ENCODE measurements around the gene PKN2. TPM values are rescaled to one million over a fixed set of nuclear protein-coding genes. Genes with fewer than 3 reads are reported as not detected.

PKN2 gene
- total RNA-seq, 6 experiments from 2014 or later = 32.4 to 43.6 (median 35.7) TPM

- H3K4me1 Mint-ChIP-seq (ENCODE audit: low read depth) = peaks cover 43% of the 10 kb centered on the region
- no peak for TF ChIP-seq CTCF (IDR thresholded peaks at IDR 0.05)
- H3K27me3 Mint-ChIP-seq (ENCODE audit: insufficient read depth) = peaks cover 2% of the 10 kb centered on the region; the same call in 1 of the 2 replicates
- H3K9me3 Mint-ChIP-seq = peaks cover 13% of the 10 kb centered on the region
- no peak overlapping the region for H3K4me3 Mint-ChIP-seq
- peaks cover 48% of the 10 kb centered on the region for H3K36me3 Mint-ChIP-seq (ENCODE audit: low read depth)
- peak overlapping the region; percentile 65; the same call in 1 of the 2 replicates for H3K27ac Mint-ChIP-seq
- DNase-seq = no peak
These were observed 117.6 kb downstream of the PKN2 start for GRCh38 chr1:88801575-88802208.

DNA sequence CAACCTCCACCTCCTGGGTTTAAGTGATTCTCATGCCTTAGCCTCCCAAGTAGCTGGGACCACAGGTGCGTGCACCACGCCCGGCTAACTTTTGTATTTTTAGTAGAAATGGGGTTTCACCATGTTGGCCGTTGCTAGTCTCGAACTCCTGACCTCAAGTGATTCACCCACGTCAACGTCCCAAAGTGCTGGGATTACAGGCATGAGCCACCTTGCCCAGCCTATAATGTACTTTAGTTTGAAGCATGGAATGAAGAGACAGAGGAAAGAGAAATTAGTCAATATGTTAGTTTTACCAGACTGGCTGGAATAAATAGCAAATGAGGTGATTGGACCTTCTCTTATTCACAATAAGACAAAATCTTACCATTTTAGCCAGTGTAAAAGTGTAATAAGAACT lies 118.3 kb downstream of the PKN2 start:
- DNase-seq = no peak
- Mint-ChIP-seq H3K9me3 (peaks cover 13% of the 10 kb centered on the region), H3K27me3 (ENCODE audit: insufficient read depth) (peaks cover 2% of the 10 kb centered on the region; the same call in 1 of the 2 replicates), H3K27ac (peak overlapping the region; percentile 60), H3K36me3 (ENCODE audit: low read depth) (peaks cover 48% of the 10 kb centered on the region), H3K4me1 (ENCODE audit: low read depth) (peaks cover 43% of the 10 kb centered on the region), H3K4me3 (no peak overlapping the region)
- TF ChIP-seq CTCF (IDR thresholded peaks at IDR 0.05) = no peak

- H3K9me3 Mint-ChIP-seq = peaks cover 13% of the 10 kb centered on the region
- DNase-seq = peak; percentile 50
- peaks cover 43% of the 10 kb centered on the region for H3K4me1 Mint-ChIP-seq (ENCODE audit: low read depth)
- H3K27me3 Mint-ChIP-seq (ENCODE audit: insufficient read depth) = peaks cover 2% of the 10 kb centered on the region; the same call in 1 of the 2 replicates
- peak overlapping the region; percentile 60 for H3K27ac Mint-ChIP-seq
- H3K36me3 Mint-ChIP-seq (ENCODE audit: low read depth) = peaks cover 44% of the 10 kb centered on the region
- H3K4me3 Mint-ChIP-seq = peak overlapping the region; percentile 42; the same call in 1 of the 2 replicates
- TF ChIP-seq CTCF (IDR thresholded peaks at IDR 0.05) = no peak
These were observed 118.9 kb downstream of the PKN2 start for GRCh38 chr1:88802950-88803349.

GRCh38 chr1:88803444-88803843 lies 119.4 kb downstream of the PKN2 start:
- Mint-ChIP-seq H3K27me3 (ENCODE audit: insufficient read depth) (peaks cover 2% of the 10 kb centered on the region; the same call in 1 of the 2 replicates), H3K4me1 (ENCODE audit: low read depth) (peaks cover 43% of the 10 kb centered on the region), H3K4me3 (no peak overlapping the region), H3K27ac (no peak overlapping the region), H3K9me3 (peaks cover 13% of the 10 kb centered on the region), H3K36me3 (ENCODE audit: low read depth) (peaks cover 41% of the 10 kb centered on the region)
- TF ChIP-seq CTCF (IDR thresholded peaks at IDR 0.05) = no peak
- DNase-seq = no peak

DNA sequence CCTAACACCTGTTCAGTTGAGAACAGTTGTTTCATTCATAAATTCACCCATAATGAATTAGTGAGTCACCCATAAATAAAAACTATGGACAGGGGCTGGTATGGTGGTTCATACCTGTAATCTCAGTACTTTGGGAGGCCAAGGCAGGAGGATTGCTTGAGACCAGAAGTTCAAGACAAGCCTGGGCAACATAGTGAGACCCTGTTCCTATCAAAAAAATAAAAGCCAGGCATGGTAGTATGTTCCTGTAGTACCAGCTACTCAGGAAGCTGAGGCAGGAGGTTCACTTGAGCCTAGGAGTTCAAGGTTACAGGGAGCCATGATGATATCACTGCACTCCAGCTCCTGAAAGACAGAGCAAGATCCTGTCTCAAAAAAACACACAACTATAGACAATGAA lies 128.3 kb downstream of the PKN2 start:
- no peak for TF ChIP-seq CTCF (IDR thresholded peaks at IDR 0.05)
- Mint-ChIP-seq H3K4me3 (no peak overlapping the region), H3K4me1 (ENCODE audit: low read depth) (no peaks in the 10 kb centered on the region), H3K36me3 (ENCODE audit: low read depth) (peaks cover 12% of the 10 kb centered on the region; the same call in 1 of the 2 replicates), H3K9me3 (no peaks in the 10 kb centered on the region), H3K27me3 (ENCODE audit: insufficient read depth) (no peaks in the 10 kb centered on the region), H3K27ac (no peak overlapping the region)
- no peak for DNase-seq

Data from HFFc6 (cell line).